HepG2 (cell line): ENCODE data around the gene METTL23. TPM values are rescaled to one million over a fixed set of nuclear protein-coding genes. Genes with fewer than 3 reads are reported as not detected.

Experiments used
- GZF1 ChIP-seq: sonication (generic); formaldehyde crosslinking; IDR thresholded peaks from 2 replicates; pipeline ENCODE4 v1.5.1; 2020; ENCODE audit warnings: mild to moderate bottlenecking, missing genetic modification reagents
- HDAC1 ChIP-seq: sonication (generic); formaldehyde crosslinking; IDR thresholded peaks from 2 replicates; pipeline ENCODE4 v1.5.1; 2020; ENCODE audit warnings: mild to moderate bottlenecking, missing genetic modification reagents
- HMG20A ChIP-seq: IDR thresholded peaks from 2 replicates; pipeline ENCODE4 v1.6.1; 2016; ENCODE audit warnings: borderline replicate concordance
- KIAA2018 ChIP-seq: sonication (generic); formaldehyde crosslinking; IDR thresholded peaks from 2 replicates; pipeline ENCODE4 v1.5.0; 2020; ENCODE audit warnings: mild to moderate bottlenecking, missing genetic modification reagents, borderline replicate concordance
- MED1 ChIP-seq: sonication (generic); formaldehyde crosslinking; IDR thresholded peaks from 2 replicates; pipeline ENCODE4 v1.4.0; 2020; ENCODE audit warnings: missing genetic modification reagents
- MEIS1 ChIP-seq: sonication (generic); formaldehyde crosslinking; IDR thresholded peaks from 2 replicates; pipeline ENCODE4 v1.9.0; 2021; ENCODE audit warnings: mild to moderate bottlenecking, missing genetic modification reagents, moderate library complexity, borderline replicate concordance
- SP5 ChIP-seq: IDR thresholded peaks from 2 replicates; pipeline ENCODE4 v1.6.1; 2016; ENCODE audit warnings: low read depth, borderline replicate concordance
- TEAD3 ChIP-seq: optimal IDR thresholded peaks from 2 replicates; pipeline ENCODE3; 2016; ENCODE audit warnings: borderline replicate concordance
- ZNF12 ChIP-seq: sonication (generic); formaldehyde crosslinking; IDR thresholded peaks from 2 replicates; pipeline ENCODE4 v1.5.0; 2020; ENCODE audit warnings: missing genetic modification reagents
- ZNF430 ChIP-seq: sonication (generic); formaldehyde crosslinking; IDR thresholded peaks from 2 replicates; pipeline ENCODE4 v1.9.0; 2021; ENCODE audit warnings: mild to moderate bottlenecking, missing genetic modification reagents
- ZNF609 ChIP-seq: sonication (generic); formaldehyde crosslinking; IDR thresholded peaks from 2 replicates; pipeline ENCODE4 v1.4.0; 2020; ENCODE audit warnings: mild to moderate bottlenecking, missing genetic modification reagents, borderline replicate concordance
- ZNF644 ChIP-seq: IDR thresholded peaks from 2 replicates; pipeline ENCODE4 v1.6.1; 2016; ENCODE audit warnings: low read depth
- ZNF781 ChIP-seq: sonication (generic); formaldehyde crosslinking; IDR thresholded peaks from 2 replicates; pipeline ENCODE4 v1.5.1; 2020; ENCODE audit warnings: borderline replicate concordance, mild to moderate bottlenecking, missing genetic modification reagents; ENCODE audit errors: not compliant biosample characterization
- polyA plus RNA-seq, 8 experiments: library from polyadenylated mRNA; depleted of rRNA in 3 of 8; stranded (reverse) in 7 of 8; unstranded in 1 of 8; fragments of >200 nt; fragmentation: Illumina TruSeq in 4 of 8; extraction: Trizol in 4 of 8; gene quantifications; 2 replicates each; pipeline versions ENCODE4 v1.2.1 to v1.2.3, GENCODE V29; 2011 to 2016; ENCODE audit warnings: low read depth in 4 of 8, missing spikeins in 1 of 8, mixed read lengths in 1 of 8; ENCODE audit not compliant: insufficient read depth in 1 of 8
- total RNA-seq, 5 experiments: library from RNA; depleted of rRNA; stranded (reverse); fragments of >200 nt; fragmentation: Illumina TruSeq; extraction: Trizol; gene quantifications; 2 replicates each; pipeline ENCODE4 v1.2.3, GENCODE V29; 2016; ENCODE audit warnings: low read depth in 1 of 5
- TF ChIP-seq, protein P1 (sequence below): sonication (generic); formaldehyde crosslinking; IDR thresholded peaks from 2 replicates; pipeline ENCODE4 v1.9.0; 2021; ENCODE audit warnings: missing genetic modification reagents, mild to moderate bottlenecking, borderline replicate concordance

METTL23 gene
- total and polyA plus RNA-seq, 2 of the 13 experiments (the other 11 are each of a cell fraction or from before 2014, with no cell fraction given), result 39.9 to 104 TPM

DNA sequence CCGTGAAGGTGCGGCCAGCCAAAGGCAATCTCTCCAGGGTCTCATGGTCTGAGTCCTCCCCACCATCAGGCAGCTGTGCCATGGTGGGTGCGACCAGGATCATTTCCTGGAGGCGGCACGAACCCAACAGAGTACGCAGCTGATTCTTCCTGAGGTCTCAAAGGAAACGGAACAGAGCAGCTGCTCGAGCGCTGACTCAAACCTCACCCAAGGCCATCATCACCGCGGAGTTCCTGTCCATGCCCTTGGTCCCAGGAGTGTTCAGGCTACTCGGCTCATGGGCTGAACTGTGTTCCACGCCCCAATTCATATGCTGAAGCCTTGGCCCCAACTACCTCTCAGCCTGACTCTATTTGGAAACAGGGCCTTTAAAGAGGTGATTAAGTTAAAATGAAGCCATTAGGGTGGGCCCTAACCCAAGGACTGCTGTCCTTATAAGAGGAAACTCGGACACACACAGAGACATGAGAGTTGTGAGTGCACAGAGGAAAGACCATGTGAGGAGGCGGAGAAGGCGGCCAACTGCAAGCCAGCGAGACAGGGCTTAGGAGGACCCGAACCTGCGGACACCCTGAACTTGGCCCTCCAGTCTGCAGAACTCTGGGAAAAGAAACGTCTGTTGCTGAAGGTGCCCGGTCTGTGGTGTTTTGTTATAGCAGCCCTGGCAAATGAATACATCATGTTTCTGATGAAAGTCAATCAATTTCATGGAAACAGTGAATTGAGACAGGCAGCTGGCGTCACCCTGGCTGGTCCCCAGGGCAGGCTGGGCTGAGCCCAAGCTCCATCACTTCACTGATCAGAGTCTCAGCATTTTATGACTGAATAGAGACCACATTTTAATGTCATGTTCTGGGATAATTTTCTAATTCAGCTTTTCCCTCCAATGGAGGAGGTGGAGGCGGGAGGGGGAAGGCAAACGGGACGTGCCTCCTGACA lies 29.6 kb upstream of the METTL23 start (continued):
- 0 out of 2 replicates have a peak, but pooled peaks have one; percentile 26 for TF ChIP-seq ZNF12 (CRISPR knock-in tag)
- TF ChIP-seq ZNF644 (CRISPR knock-in tag), result peak; percentile 70; the same call in 1 of the 2 replicates
- peak; percentile 67 for TF ChIP-seq TEAD3
- 0 out of 2 replicates have a peak, but pooled peaks have one; percentile 69 for TF ChIP-seq MEIS1 (CRISPR knock-in tag)
- peak; percentile 30 for TF ChIP-seq ZNF781 (CRISPR knock-in tag)
- TF ChIP-seq ZNF609 (CRISPR knock-in tag), result no peak
- 0 out of 2 replicates have a peak, but pooled peaks have one; percentile 37 for TF ChIP-seq ZNF430 (CRISPR knock-in tag)
- TF ChIP-seq, protein P1, sequence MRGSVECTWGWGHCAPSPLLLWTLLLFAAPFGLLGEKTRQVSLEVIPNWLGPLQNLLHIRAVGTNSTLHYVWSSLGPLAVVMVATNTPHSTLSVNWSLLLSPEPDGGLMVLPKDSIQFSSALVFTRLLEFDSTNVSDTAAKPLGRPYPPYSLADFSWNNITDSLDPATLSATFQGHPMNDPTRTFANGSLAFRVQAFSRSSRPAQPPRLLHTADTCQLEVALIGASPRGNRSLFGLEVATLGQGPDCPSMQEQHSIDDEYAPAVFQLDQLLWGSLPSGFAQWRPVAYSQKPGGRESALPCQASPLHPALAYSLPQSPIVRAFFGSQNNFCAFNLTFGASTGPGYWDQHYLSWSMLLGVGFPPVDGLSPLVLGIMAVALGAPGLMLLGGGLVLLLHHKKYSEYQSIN (CRISPR knock-in tag), result no peak
- peak; percentile 77; the same call in 1 of the 2 replicates for TF ChIP-seq SP5 (CRISPR knock-in tag)
- peak; percentile 64 for TF ChIP-seq HDAC1 (CRISPR knock-in tag)
- TF ChIP-seq HMG20A (CRISPR knock-in tag), result peak; percentile 46; the same call in 1 of the 2 replicates
- peak; percentile 95 for TF ChIP-seq MED1
- TF ChIP-seq KIAA2018 (CRISPR knock-in tag), result no peak
- 0 out of 2 replicates have a peak, but pooled peaks have one; percentile 31 for TF ChIP-seq GZF1
